Parathyroid adenoma (tissue), 2 donors: ENCODE data around the gene ACP2.
A peak's percentile ranks its signal among the peaks of the same experiment; 100 is the strongest.

Source experiments
- H2AFZ ChIP-seq: fragments of 300-600 bp; sonication (generic); one replicate; pipeline ENCODE4 v1.7.0; 2017; ENCODE audit warnings: antibody characterized with exemption, mild to moderate bottlenecking
- H3K27ac ChIP-seq: fragments of 300-600 bp; sonication (generic); one replicate; pipeline ENCODE4 v1.7.0; 2017
- H3K27me3 ChIP-seq: fragments of 300-600 bp; sonication (generic); one replicate; pipeline ENCODE4 v1.7.0; 2017; ENCODE audit warnings: low read length; ENCODE audit not compliant: control insufficient read depth, insufficient read depth
- H3K36me3 ChIP-seq: fragments of 300-600 bp; sonication (generic); one replicate; pipeline ENCODE4 v1.7.0; 2017; ENCODE audit warnings: low read length; ENCODE audit not compliant: control insufficient read depth, insufficient read depth
- H3K4me1 ChIP-seq: fragments of 300-600 bp; sonication (generic); one replicate; pipeline ENCODE4 v1.7.0; 2017; ENCODE audit warnings: control low read depth
- H3K4me2 ChIP-seq: fragments of 300-600 bp; sonication (generic); one replicate; pipeline ENCODE4 v1.7.0; 2017; ENCODE audit warnings: low read length
- H3K4me3 ChIP-seq: fragments of 300-600 bp; sonication (generic); one replicate; pipeline ENCODE4 v1.7.0; 2017; ENCODE audit warnings: low read depth, low read length
- H3K79me2 ChIP-seq: fragments of 300-600 bp; sonication (generic); one replicate; pipeline ENCODE4 v1.7.0; 2017; ENCODE audit warnings: control low read depth
- H3K9ac ChIP-seq: fragments of 300-600 bp; sonication (generic); one replicate; pipeline ENCODE4 v1.7.0; 2017; ENCODE audit warnings: mild to moderate bottlenecking
- H3K9me3 ChIP-seq: fragments of 300-600 bp; sonication (generic); one replicate; pipeline ENCODE4 v1.7.0; 2017; ENCODE audit warnings: low read length; ENCODE audit not compliant: control insufficient read depth
- TF ChIP-seq, protein P1 (sequence below): fragments of 300-600 bp; sonication (generic); IDR thresholded peaks from one replicate; pipeline ENCODE4 v1.7.0; 2017; ENCODE audit warnings: antibody characterized with exemption, mild to moderate bottlenecking
- donor health status: primary hyperparathyroidism.

Gene ACP2

DNA sequence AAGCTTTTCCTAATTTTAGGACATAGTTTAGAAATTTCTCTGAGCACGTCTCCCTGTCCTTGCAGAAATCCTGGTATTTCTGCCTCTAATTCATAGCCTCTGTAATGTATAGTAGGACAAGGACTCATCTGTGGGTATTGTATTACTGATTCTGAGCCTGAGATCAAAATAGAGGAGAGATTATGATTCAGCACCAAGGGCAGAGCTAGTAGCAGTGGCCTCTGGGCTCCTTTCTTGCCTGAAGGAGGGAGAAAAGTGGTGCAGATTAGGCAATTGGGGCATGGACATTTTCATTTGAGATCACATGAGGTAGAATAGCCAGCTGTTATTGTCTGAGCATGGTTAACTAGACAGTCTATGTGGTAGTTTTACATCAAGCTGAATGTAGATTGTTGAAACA is 24.1 kb upstream of the ACP2 start:
- Histone ChIP-seq H3K9ac (no peak overlapping the region), H2AFZ (no peak overlapping the region), H3K4me1 (peaks cover 3% of the 10 kb centered on the region), H3K36me3 (no peaks in the 10 kb centered on the region), H3K4me2 (no peak overlapping the region), H3K9me3 (no peaks in the 10 kb centered on the region), H3K4me3 (no peak overlapping the region), H3K79me2 (peaks cover 9% of the 10 kb centered on the region), H3K27ac (no peak overlapping the region), H3K27me3 (no peaks in the 10 kb centered on the region)
- TF ChIP-seq, protein P1, sequence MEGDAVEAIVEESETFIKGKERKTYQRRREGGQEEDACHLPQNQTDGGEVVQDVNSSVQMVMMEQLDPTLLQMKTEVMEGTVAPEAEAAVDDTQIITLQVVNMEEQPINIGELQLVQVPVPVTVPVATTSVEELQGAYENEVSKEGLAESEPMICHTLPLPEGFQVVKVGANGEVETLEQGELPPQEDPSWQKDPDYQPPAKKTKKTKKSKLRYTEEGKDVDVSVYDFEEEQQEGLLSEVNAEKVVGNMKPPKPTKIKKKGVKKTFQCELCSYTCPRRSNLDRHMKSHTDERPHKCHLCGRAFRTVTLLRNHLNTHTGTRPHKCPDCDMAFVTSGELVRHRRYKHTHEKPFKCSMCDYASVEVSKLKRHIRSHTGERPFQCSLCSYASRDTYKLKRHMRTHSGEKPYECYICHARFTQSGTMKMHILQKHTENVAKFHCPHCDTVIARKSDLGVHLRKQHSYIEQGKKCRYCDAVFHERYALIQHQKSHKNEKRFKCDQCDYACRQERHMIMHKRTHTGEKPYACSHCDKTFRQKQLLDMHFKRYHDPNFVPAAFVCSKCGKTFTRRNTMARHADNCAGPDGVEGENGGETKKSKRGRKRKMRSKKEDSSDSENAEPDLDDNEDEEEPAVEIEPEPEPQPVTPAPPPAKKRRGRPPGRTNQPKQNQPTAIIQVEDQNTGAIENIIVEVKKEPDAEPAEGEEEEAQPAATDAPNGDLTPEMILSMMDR = no peak

DNA sequence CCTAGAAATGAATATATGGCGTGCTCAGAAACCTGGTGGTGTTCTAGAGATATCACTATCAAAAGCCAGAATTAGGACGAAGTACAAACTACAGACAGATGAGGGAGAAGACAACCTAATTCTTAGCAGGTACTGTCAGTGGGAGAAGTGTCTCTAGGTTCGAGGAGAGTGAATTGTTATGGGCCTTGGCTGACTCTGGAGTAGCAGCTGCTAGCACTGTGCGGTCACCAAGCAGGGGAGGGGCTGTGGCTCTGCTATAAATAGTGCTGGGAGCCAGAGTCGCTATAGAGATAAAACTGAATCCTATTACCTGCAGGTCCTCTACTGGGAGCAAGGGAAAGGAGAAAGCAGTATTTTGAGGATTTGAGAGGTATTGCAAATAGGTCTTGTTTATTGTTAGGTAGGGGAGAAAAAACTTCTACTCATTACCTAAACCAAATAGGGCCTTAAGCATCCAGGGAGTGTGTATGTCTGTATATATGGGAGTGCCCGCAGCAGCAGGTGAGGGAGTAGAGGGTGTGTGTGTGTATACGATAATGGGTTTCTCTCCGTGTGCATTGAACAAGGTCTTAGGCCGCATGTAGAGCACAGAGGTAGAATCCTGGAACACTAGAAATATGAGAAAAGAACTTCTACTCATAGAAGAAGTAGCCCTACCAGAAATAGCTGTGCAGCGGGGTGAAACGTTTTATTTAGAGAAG is 23.5 kb upstream of the ACP2 start:
- TF ChIP-seq, protein P1 = no peak
- no peak overlapping the region for H3K27ac ChIP-seq
- no peak overlapping the region for H3K4me3 ChIP-seq

GRCh38 chr11:47271328-47271727 is 22.7 kb upstream of the ACP2 start:
- H3K4me1 ChIP-seq = peaks cover 3% of the 10 kb centered on the region
- no peaks in the 10 kb centered on the region for H3K9me3 ChIP-seq
- H3K27me3 ChIP-seq = no peaks in the 10 kb centered on the region
- peak overlapping the region; percentile 58 for H3K4me2 ChIP-seq
- H3K9ac ChIP-seq = no peak overlapping the region
- H3K79me2 ChIP-seq = peaks cover 9% of the 10 kb centered on the region
- no peak overlapping the region for H3K4me3 ChIP-seq
- no peaks in the 10 kb centered on the region for H3K36me3 ChIP-seq
- no peak overlapping the region for H2AFZ ChIP-seq
- TF ChIP-seq, protein P1 = no peak
- H3K27ac ChIP-seq = peak overlapping the region; percentile 60

More for the DNA sequence above, 23.5 kb upstream of the ACP2 start:
- Histone ChIP-seq H3K4me2 (no peak overlapping the region), H3K79me2 (peaks cover 9% of the 10 kb centered on the region), H3K9me3 (no peaks in the 10 kb centered on the region), H2AFZ (no peak overlapping the region), H3K27me3 (no peaks in the 10 kb centered on the region), H3K9ac (no peak overlapping the region), H3K4me1 (peaks cover 3% of the 10 kb centered on the region), H3K36me3 (no peaks in the 10 kb centered on the region)

GRCh38 chr11:47270331-47271271 is 22.0 kb upstream of the ACP2 start:
- Histone ChIP-seq H3K9me3 (no peaks in the 10 kb centered on the region), H3K36me3 (no peaks in the 10 kb centered on the region), H3K4me2 (peak overlapping the region; percentile 59), H3K4me1 (peaks cover 3% of the 10 kb centered on the region), H3K9ac (no peak overlapping the region), H3K27ac (peak overlapping the region; percentile 78), H3K79me2 (peaks cover 5% of the 10 kb centered on the region), H3K27me3 (no peaks in the 10 kb centered on the region), H2AFZ (peak overlapping the region; percentile 86), H3K4me3 (peak overlapping the region; percentile 69)
- TF ChIP-seq, protein P1 = no peak
